WTC11 (cell line): Measurements from ENCODE around the gene NRF1. TPM values are rescaled to one million over a fixed set of nuclear protein-coding genes. Genes with fewer than 3 reads are reported as not detected.

Source experiments
- ATAC-seq: fragments of 200-7000 bp; cut with Tn5 transposase; 2 replicates; pipeline ENCODE4 v1.10.0; 2021; ENCODE audit warnings: mild to moderate bottlenecking, moderate library complexity
- CTCF ChIA-PET: fragments of 300-600 bp; sonication (Branson Sonifier 250); formaldehyde crosslinking; loops from one replicate; lab custom pipeline; 2021; ENCODE audit warnings: antibody characterized with exemption; lab: Charles Lee
- POLR2A ChIA-PET: fragments of 350-600 bp; sonication (Branson Sonifier 250); formaldehyde crosslinking; loops from one replicate; lab custom pipeline; 2021; ENCODE audit warnings: antibody characterized with exemption; lab: Charles Lee
- DNase-seq: peaks from one replicate; pipeline ENCODE4 v3.0.0; 2021; ENCODE audit warnings: low spot score
- H3K27ac Mint-ChIP-seq: 2 replicates; pipeline ENCODE4 v1.8.0; 2021; ENCODE audit warnings: mixed read lengths
- H3K27me3 Mint-ChIP-seq: 2 replicates; pipeline ENCODE4 v1.8.0; 2021; ENCODE audit warnings: low read depth, mild to moderate bottlenecking, moderate library complexity, mixed read lengths
- H3K36me3 Mint-ChIP-seq: 2 replicates; pipeline ENCODE4 v1.8.0; 2021; ENCODE audit warnings: mixed read lengths
- H3K4me1 Mint-ChIP-seq: 2 replicates; pipeline ENCODE4 v1.8.0; 2022; ENCODE audit warnings: mixed read lengths
- H3K4me3 Mint-ChIP-seq: 2 replicates; pipeline ENCODE4 v1.8.0; 2021; ENCODE audit warnings: mild to moderate bottlenecking, moderate library complexity, mixed read lengths
- H3K9me3 Mint-ChIP-seq: 2 replicates; pipeline ENCODE4 v1.8.0; 2021; ENCODE audit warnings: mixed read lengths
- AFF4 ChIP-seq: sonication (generic); formaldehyde crosslinking; IDR thresholded peaks from 2 replicates; pipeline ENCODE4 v1.8.1; 2023; ENCODE audit warnings: mild to moderate bottlenecking, missing genetic modification reagents, borderline replicate concordance
- ERG ChIP-seq: fragments of 250-450 bp; sonication (Bioruptor Pico); IDR thresholded peaks from 2 replicates; pipeline ENCODE4 v1.8.0; 2021; ENCODE audit warnings: mild to moderate bottlenecking
- FOXK1 ChIP-seq: sonication (generic); formaldehyde crosslinking; IDR thresholded peaks from 2 replicates; pipeline ENCODE4 v1.8.0; 2022; ENCODE audit warnings: mild to moderate bottlenecking, moderate library complexity, missing genetic modification reagents
- FOXP4 ChIP-seq: sonication (generic); formaldehyde crosslinking; IDR thresholded peaks from 2 replicates; pipeline ENCODE4 v1.8.0; 2022; ENCODE audit warnings: mild to moderate bottlenecking, missing genetic modification reagents
- MAX ChIP-seq: sonication (generic); formaldehyde crosslinking; IDR thresholded peaks from 2 replicates; pipeline ENCODE4 v1.8.0; 2022; ENCODE audit warnings: mild to moderate bottlenecking, missing genetic modification reagents
- MYBL2 ChIP-seq: sonication (generic); formaldehyde crosslinking; IDR thresholded peaks from 2 replicates; pipeline ENCODE4 v1.8.1; 2023; ENCODE audit warnings: mild to moderate bottlenecking, moderate library complexity, missing genetic modification reagents
- OVOL2 ChIP-seq: fragments of 250-450 bp; sonication (Bioruptor Pico); IDR thresholded peaks from 2 replicates; pipeline ENCODE4 v1.9.0; 2021; ENCODE audit warnings: mild to moderate bottlenecking, borderline replicate concordance
- PRRX2 ChIP-seq: fragments of 250-450 bp; sonication (Bioruptor Pico); IDR thresholded peaks from 2 replicates; pipeline ENCODE4 v1.8.0; 2021; ENCODE audit warnings: mild to moderate bottlenecking
- ZBTB21 ChIP-seq: sonication (generic); formaldehyde crosslinking; IDR thresholded peaks from 2 replicates; pipeline ENCODE4 v1.8.1; 2023; ENCODE audit warnings: mild to moderate bottlenecking, missing genetic modification reagents, borderline replicate concordance
- total RNA-seq: library from RNA; stranded (reverse); gene quantifications from 3 replicates; pipeline ENCODE4 v1.2.3, GENCODE V29; 2021
- TF ChIP-seq, protein P1 (sequence below): sonication (generic); formaldehyde crosslinking; IDR thresholded peaks from 2 replicates; pipeline ENCODE4 v1.8.0; 2022; ENCODE audit warnings: missing genetic modification reagents
- TF ChIP-seq, protein P2 (sequence below): sonication (generic); formaldehyde crosslinking; IDR thresholded peaks from 2 replicates; pipeline ENCODE4 v1.8.1; 2022; ENCODE audit warnings: low read depth, mild to moderate bottlenecking, moderate library complexity, missing genetic modification reagents, borderline replicate concordance
- TF ChIP-seq, protein P3 (sequence below): fragments of 250-450 bp; sonication (Bioruptor Pico); IDR thresholded peaks from 2 replicates; pipeline ENCODE4 v1.9.0; 2021; ENCODE audit warnings: mild to moderate bottlenecking
- TF ChIP-seq, protein P4 (sequence below): sonication (generic); formaldehyde crosslinking; IDR thresholded peaks from 2 replicates; pipeline ENCODE4 v1.8.1; 2023; ENCODE audit warnings: mild to moderate bottlenecking, missing genetic modification reagents, moderate library complexity
- TF ChIP-seq, protein P5 (sequence below): sonication (generic); formaldehyde crosslinking; IDR thresholded peaks from 2 replicates; pipeline ENCODE4 v1.8.1; 2022; ENCODE audit warnings: low read depth, missing genetic modification reagents, borderline replicate concordance

Gene NRF1
- total RNA-seq, 1 experiment from 2014 or later: 16.4 TPM

DNA sequence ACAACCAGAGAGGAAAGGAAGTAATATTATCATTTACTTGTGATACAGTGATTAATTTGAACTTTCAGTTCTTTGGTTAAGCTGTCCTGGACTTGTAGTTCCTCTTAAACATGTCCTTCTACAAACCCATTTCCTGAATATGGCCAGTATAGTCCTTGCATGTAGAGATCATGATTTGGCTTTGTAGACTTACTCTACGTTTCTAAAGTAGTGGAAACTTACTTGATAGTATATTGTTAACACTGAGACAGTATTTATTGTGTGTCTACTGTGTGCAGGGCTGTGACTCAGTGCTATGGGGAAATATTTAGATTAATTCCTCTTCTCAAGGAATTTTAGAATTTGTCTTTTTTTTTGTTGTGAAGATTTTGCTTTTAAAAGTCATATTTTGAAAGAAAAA is 109.5 kb downstream of the NRF1 start (continued):
- TF ChIP-seq ERG (CRISPR knock-in tag) (no peak), OVOL2 (CRISPR knock-in tag) (no peak), FOXP4 (CRISPR knock-in tag) (no peak)
- TF ChIP-seq, protein P1, sequence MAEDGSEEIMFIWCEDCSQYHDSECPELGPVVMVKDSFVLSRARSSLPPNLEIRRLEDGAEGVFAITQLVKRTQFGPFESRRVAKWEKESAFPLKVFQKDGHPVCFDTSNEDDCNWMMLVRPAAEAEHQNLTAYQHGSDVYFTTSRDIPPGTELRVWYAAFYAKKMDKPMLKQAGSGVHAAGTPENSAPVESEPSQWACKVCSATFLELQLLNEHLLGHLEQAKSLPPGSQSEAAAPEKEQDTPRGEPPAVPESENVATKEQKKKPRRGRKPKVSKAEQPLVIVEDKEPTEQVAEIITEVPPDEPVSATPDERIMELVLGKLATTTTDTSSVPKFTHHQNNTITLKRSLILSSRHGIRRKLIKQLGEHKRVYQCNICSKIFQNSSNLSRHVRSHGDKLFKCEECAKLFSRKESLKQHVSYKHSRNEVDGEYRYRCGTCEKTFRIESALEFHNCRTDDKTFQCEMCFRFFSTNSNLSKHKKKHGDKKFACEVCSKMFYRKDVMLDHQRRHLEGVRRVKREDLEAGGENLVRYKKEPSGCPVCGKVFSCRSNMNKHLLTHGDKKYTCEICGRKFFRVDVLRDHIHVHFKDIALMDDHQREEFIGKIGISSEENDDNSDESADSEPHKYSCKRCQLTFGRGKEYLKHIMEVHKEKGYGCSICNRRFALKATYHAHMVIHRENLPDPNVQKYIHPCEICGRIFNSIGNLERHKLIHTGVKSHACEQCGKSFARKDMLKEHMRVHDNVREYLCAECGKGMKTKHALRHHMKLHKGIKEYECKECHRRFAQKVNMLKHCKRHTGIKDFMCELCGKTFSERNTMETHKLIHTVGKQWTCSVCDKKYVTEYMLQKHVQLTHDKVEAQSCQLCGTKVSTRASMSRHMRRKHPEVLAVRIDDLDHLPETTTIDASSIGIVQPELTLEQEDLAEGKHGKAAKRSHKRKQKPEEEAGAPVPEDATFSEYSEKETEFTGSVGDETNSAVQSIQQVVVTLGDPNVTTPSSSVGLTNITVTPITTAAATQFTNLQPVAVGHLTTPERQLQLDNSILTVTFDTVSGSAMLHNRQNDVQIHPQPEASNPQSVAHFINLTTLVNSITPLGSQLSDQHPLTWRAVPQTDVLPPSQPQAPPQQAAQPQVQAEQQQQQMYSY: no peak
- TF ChIP-seq, protein P2, sequence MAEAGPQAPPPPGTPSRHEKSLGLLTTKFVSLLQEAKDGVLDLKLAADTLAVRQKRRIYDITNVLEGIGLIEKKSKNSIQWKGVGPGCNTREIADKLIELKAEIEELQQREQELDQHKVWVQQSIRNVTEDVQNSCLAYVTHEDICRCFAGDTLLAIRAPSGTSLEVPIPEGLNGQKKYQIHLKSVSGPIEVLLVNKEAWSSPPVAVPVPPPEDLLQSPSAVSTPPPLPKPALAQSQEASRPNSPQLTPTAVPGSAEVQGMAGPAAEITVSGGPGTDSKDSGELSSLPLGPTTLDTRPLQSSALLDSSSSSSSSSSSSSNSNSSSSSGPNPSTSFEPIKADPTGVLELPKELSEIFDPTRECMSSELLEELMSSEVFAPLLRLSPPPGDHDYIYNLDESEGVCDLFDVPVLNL (CRISPR knock-in tag): no peak

DNA sequence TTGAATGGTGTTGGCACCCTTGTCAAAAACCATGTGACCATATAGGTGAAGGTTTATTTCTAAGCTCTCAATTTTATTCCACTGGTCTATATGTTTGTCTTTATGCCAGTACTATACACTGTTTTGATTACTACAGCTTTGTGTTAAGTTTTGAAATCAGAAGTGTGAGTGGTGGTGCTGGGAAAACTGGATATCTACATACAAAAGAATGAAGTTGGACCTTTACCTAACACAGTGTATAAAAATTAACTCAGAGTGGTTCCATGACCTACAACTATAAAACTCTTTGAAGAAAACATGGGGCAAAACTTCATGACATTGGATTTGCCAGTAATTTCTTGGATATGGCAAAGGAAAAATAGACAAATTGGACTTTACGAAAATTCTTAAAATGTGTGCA is 112.2 kb downstream of the NRF1 start:
- POLR2A ChIA-PET: interaction anchor here (0.6 kb wide), 1 partner anchor 385 kb away, joined by 6 read pairs; no protein-coding TSS in a partner anchor
- ATAC-seq (no peak), DNase-seq (no peak)
- H3K27me3 Mint-ChIP-seq: no peaks in the 10 kb centered on the region
- H3K4me1 Mint-ChIP-seq: no peaks in the 10 kb centered on the region
- no peak overlapping the region for H3K4me3 Mint-ChIP-seq
- peaks cover 6% of the 10 kb centered on the region; the same call in 1 of the 2 replicates for H3K9me3 Mint-ChIP-seq
- no peak overlapping the region for H3K27ac Mint-ChIP-seq
- CTCF ChIA-PET: interaction anchor here (0.6 kb wide), 1 partner anchor 494 kb away, joined by 3 read pairs; no protein-coding TSS in a partner anchor
- no peak for TF ChIP-seq ZBTB21 (CRISPR knock-in tag)
- no peak for TF ChIP-seq MAX
- TF ChIP-seq FOXK1 (CRISPR knock-in tag): no peak
- no peak for TF ChIP-seq PRRX2 (CRISPR knock-in tag)
- no peak for TF ChIP-seq AFF4 (CRISPR knock-in tag)
- TF ChIP-seq MYBL2 (CRISPR knock-in tag): no peak
- TF ChIP-seq, protein P3, sequence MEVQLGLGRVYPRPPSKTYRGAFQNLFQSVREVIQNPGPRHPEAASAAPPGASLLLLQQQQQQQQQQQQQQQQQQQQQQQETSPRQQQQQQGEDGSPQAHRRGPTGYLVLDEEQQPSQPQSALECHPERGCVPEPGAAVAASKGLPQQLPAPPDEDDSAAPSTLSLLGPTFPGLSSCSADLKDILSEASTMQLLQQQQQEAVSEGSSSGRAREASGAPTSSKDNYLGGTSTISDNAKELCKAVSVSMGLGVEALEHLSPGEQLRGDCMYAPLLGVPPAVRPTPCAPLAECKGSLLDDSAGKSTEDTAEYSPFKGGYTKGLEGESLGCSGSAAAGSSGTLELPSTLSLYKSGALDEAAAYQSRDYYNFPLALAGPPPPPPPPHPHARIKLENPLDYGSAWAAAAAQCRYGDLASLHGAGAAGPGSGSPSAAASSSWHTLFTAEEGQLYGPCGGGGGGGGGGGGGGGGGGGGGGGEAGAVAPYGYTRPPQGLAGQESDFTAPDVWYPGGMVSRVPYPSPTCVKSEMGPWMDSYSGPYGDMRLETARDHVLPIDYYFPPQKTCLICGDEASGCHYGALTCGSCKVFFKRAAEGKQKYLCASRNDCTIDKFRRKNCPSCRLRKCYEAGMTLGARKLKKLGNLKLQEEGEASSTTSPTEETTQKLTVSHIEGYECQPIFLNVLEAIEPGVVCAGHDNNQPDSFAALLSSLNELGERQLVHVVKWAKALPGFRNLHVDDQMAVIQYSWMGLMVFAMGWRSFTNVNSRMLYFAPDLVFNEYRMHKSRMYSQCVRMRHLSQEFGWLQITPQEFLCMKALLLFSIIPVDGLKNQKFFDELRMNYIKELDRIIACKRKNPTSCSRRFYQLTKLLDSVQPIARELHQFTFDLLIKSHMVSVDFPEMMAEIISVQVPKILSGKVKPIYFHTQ (CRISPR knock-in tag): no peak
- TF ChIP-seq, protein P4, sequence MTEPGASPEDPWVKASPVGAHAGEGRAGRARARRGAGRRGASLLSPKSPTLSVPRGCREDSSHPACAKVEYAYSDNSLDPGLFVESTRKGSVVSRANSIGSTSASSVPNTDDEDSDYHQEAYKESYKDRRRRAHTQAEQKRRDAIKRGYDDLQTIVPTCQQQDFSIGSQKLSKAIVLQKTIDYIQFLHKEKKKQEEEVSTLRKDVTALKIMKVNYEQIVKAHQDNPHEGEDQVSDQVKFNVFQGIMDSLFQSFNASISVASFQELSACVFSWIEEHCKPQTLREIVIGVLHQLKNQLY (CRISPR knock-in tag): no peak
- no peak for TF ChIP-seq OVOL2 (CRISPR knock-in tag)
- TF ChIP-seq, protein P5, sequence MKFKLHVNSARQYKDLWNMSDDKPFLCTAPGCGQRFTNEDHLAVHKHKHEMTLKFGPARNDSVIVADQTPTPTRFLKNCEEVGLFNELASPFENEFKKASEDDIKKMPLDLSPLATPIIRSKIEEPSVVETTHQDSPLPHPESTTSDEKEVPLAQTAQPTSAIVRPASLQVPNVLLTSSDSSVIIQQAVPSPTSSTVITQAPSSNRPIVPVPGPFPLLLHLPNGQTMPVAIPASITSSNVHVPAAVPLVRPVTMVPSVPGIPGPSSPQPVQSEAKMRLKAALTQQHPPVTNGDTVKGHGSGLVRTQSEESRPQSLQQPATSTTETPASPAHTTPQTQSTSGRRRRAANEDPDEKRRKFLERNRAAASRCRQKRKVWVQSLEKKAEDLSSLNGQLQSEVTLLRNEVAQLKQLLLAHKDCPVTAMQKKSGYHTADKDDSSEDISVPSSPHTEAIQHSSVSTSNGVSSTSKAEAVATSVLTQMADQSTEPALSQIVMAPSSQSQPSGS (CRISPR knock-in tag): no peak
- peaks cover 42% of the 10 kb centered on the region for H3K36me3 Mint-ChIP-seq
